Measurements from ENCODE around the gene ITGBL1.

DNA sequence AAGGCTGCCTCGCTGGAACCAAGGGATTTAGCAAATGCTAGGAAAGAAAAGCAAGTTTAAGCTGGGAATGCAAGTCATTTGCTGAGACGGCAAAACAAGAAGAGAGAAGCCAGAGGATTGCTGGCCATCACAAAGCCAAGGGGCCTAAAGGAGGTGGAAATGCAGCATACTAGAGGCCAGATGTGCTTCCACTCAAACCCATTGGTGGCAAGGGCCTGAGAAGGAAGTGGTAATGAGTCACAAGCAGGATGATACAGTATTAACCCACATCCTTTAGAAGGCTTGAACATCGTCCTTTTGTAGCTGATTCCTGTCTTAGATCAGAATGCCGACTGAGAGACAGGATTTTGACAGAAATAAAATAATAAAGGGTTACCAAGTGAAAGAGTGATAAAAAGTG is 68.2 kb downstream of the ITGBL1 start:
- TF ChIP-seq, protein P1, sequence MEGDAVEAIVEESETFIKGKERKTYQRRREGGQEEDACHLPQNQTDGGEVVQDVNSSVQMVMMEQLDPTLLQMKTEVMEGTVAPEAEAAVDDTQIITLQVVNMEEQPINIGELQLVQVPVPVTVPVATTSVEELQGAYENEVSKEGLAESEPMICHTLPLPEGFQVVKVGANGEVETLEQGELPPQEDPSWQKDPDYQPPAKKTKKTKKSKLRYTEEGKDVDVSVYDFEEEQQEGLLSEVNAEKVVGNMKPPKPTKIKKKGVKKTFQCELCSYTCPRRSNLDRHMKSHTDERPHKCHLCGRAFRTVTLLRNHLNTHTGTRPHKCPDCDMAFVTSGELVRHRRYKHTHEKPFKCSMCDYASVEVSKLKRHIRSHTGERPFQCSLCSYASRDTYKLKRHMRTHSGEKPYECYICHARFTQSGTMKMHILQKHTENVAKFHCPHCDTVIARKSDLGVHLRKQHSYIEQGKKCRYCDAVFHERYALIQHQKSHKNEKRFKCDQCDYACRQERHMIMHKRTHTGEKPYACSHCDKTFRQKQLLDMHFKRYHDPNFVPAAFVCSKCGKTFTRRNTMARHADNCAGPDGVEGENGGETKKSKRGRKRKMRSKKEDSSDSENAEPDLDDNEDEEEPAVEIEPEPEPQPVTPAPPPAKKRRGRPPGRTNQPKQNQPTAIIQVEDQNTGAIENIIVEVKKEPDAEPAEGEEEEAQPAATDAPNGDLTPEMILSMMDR (IDR thresholded peaks at IDR 0.05; ENCODE audit: insufficient read depth, low read length, poor library complexity, severe bottlenecking), result no peak
- no peak for TF ChIP-seq EZH2phosphoT487 (conservative IDR thresholded peaks at IDR 0.05; ENCODE audit: low read length)
